HCT116 (cell line): Measurements from ENCODE around the gene SYNE4. TPM values are rescaled to one million over a fixed set of nuclear protein-coding genes. Genes with fewer than 3 reads are reported as not detected.

Experiments used
- ATAC-seq: fragments of 200-7000 bp; cut with Tn5 transposase; 2 replicates; pipeline ENCODE4 v1.9.1; 2020; ENCODE audit warnings: mild to moderate bottlenecking, moderate library complexity
- BruUV-seq: library from RNA; stranded (reverse); fragments of 400-500 nt; replicated peaks from 2 replicates; lab custom pipeline; 2021; lab: Mats Ljungman, UMichigan
- CTCF ChIA-PET: fragments of 300-600 bp; sonication (Branson Sonifier 250); formaldehyde crosslinking; loops from one replicate; lab custom pipeline; 2021; ENCODE audit warnings: antibody characterized with exemption; lab: Charles Lee
- POLR2A ChIA-PET: fragments of 300-600, 350-600 bp; sonication (Branson Sonifier 250); formaldehyde crosslinking; loops from one replicate; lab custom pipeline; 2021; ENCODE audit warnings: antibody characterized with exemption; lab: Charles Lee
- RAD21 ChIA-PET, 2 experiments: fragments of 300-600 bp; sonication (Branson Sonifier 250); formaldehyde crosslinking; loops; one replicate each; lab custom pipeline; 2023; ENCODE audit warnings: low total read pairs in 2 of 2; ENCODE audit not compliant: uncharacterized antibody in 2 of 2, unreplicated experiment in 2 of 2, low non-redundant PET in 1 of 2; lab: Charles Lee
- DNase-seq: peaks from one replicate; pipeline ENCODE4 v3.0.0-alpha.2; 2010; ENCODE audit warnings: low read depth, low spot score
- H2AFZ ChIP-seq: fragments of 200-600 bp; shearing (Covaris generic), sonication (generic); 2 replicates; pipeline ENCODE4 v1.6.1; 2017; ENCODE audit warnings: low read depth, mixed run types, mixed read lengths, antibody characterized with exemption, low read length; ENCODE audit not compliant: poor library complexity, severe bottlenecking
- H3K27ac ChIP-seq: 2 replicates; pipeline ENCODE4 v1.5.1; 2012; ENCODE audit warnings: low read depth, low read length
- H3K27me3 ChIP-seq: fragments of 200-600 bp; sonication (generic); 2 replicates; pipeline ENCODE4 v1.6.1; 2016; ENCODE audit warnings: mixed run types, low read length, mixed read lengths; ENCODE audit not compliant: insufficient read depth
- H3K36me3 ChIP-seq, 2 experiments: fragments of 200-500 bp in 1 of 2; fragments of 200-600 bp in 1 of 2; sonication (Bioruptor generic) in 1 of 2; sonication (generic) in 1 of 2; 2 replicates each; pipeline versions ENCODE4 v1.5.1 to v1.6.1; 2014 to 2016; ENCODE audit warnings: low read length in 2 of 2, inconsistent platforms in 1 of 2, mixed read lengths in 1 of 2, mixed run types in 1 of 2; ENCODE audit not compliant: insufficient read depth in 2 of 2, control insufficient read depth in 1 of 2
- H3K4me1 ChIP-seq, 2 experiments: fragments of 200-600 bp in 1 of 2; sonication (generic) in 1 of 2; 2 replicates each; pipeline versions ENCODE4 v1.5.1 to v1.6.1; 2012 to 2017; ENCODE audit warnings: low read length in 2 of 2, inconsistent platforms in 1 of 2, mild to moderate bottlenecking in 1 of 2, mixed read lengths in 1 of 2, mixed run types in 1 of 2, moderate library complexity in 1 of 2; ENCODE audit not compliant: insufficient read depth in 2 of 2, control insufficient read depth in 1 of 2
- H3K4me2 ChIP-seq: fragments of 200-600 bp; sonication (generic); 2 replicates; pipeline ENCODE4 v1.6.1; 2017; ENCODE audit warnings: mixed run types, low read length, mixed read lengths
- H3K4me3 ChIP-seq, 2 experiments: fragments of 200-600 bp in 1 of 2; sonication (generic) in 1 of 2; replicated peaks in 1 of 2; 2 replicates each; pipeline ENCODE4 v1.5.1; 2011 to 2016; ENCODE audit warnings: low read length in 2 of 2, control low read depth in 1 of 2, low read depth in 1 of 2, mild to moderate bottlenecking in 1 of 2, mixed read lengths in 1 of 2, mixed run types in 1 of 2
- H3K79me2 ChIP-seq: fragments of 200-600 bp; sonication (generic); 2 replicates; pipeline ENCODE4 v1.6.1; 2017; ENCODE audit warnings: mild to moderate bottlenecking, mixed run types, low read length, moderate library complexity, mixed read lengths; ENCODE audit not compliant: insufficient read depth
- H3K9ac ChIP-seq: fragments of 200-600 bp; sonication (generic); 2 replicates; pipeline ENCODE4 v1.6.1; 2016; ENCODE audit warnings: low read length, mixed read lengths
- H3K9me2 ChIP-seq: fragments of 200-600 bp; sonication (generic), shearing (Covaris generic); 2 replicates; pipeline ENCODE4 v1.6.1; 2017; ENCODE audit warnings: mixed run types, mild to moderate bottlenecking, moderate library complexity; ENCODE audit not compliant: insufficient read depth
- H3K9me3 ChIP-seq, 2 experiments: fragments of 200-500 bp in 1 of 2; fragments of 200-600 bp in 1 of 2; sonication (Bioruptor generic) in 1 of 2; sonication (generic) in 1 of 2; 2 replicates each; pipeline ENCODE4 v1.6.1; 2014 to 2017; ENCODE audit warnings: low read length in 2 of 2, mixed read lengths in 2 of 2, inconsistent platforms in 1 of 2, low read depth in 1 of 2, mild to moderate bottlenecking in 1 of 2, mixed run types in 1 of 2, moderate library complexity in 1 of 2; ENCODE audit not compliant: control insufficient read depth in 1 of 2, insufficient read depth in 1 of 2
- H4K20me1 ChIP-seq: fragments of 200-600 bp; sonication (generic), shearing (Covaris generic); 2 replicates; pipeline ENCODE4 v1.6.1; 2017; ENCODE audit warnings: mixed run types, mild to moderate bottlenecking, moderate library complexity; ENCODE audit not compliant: insufficient read depth
- ATF3 ChIP-seq: IDR thresholded peaks from 2 replicates; pipeline ENCODE4 v1.6.1; 2012
- CBX3 ChIP-seq: IDR thresholded peaks from 2 replicates; pipeline ENCODE4 v1.6.1; 2012; ENCODE audit warnings: low read depth
- CEBPB ChIP-seq: IDR thresholded peaks from 2 replicates; pipeline ENCODE4 v1.6.1; 2012; ENCODE audit warnings: low read depth
- CTCF ChIP-seq, 3 experiments: fragments of 200-600 bp in 1 of 3; sonication (generic) in 1 of 3; IDR thresholded peaks in 2 of 3; conservative IDR thresholded peaks in 1 of 3; 2 replicates each; pipeline ENCODE4 v1.5.1; 2012 to 2017; ENCODE audit warnings: low read depth in 2 of 3, low read length in 2 of 3, antibody characterized with exemption in 1 of 3, borderline replicate concordance in 1 of 3, control low read depth in 1 of 3, mild to moderate bottlenecking in 1 of 3, mixed read lengths in 1 of 3, mixed run types in 1 of 3, moderate library complexity in 1 of 3; ENCODE audit not compliant: insufficient read depth in 1 of 3
- EGR1 ChIP-seq: IDR thresholded peaks from 2 replicates; pipeline ENCODE4 v1.6.1; 2012; ENCODE audit warnings: low read depth
- EZH2phosphoT487 ChIP-seq: fragments of 200-600 bp; IDR thresholded peaks from 2 replicates; pipeline ENCODE4 v1.6.1; 2018; ENCODE audit warnings: antibody characterized with exemption, borderline replicate concordance
- FOSL1 ChIP-seq: IDR thresholded peaks from 2 replicates; pipeline ENCODE4 v1.6.1; 2012; ENCODE audit warnings: low read depth
- MAX ChIP-seq: IDR thresholded peaks from 2 replicates; pipeline ENCODE4 v1.6.1; 2012
- POLR2AphosphoS5 ChIP-seq: IDR thresholded peaks from 2 replicates; pipeline ENCODE4 v1.6.1; 2011; ENCODE audit warnings: mild to moderate bottlenecking, low read depth, low read length, moderate library complexity
- RAD21 ChIP-seq: IDR thresholded peaks from 2 replicates; pipeline ENCODE4 v1.6.1; 2012; ENCODE audit warnings: low read depth, mild to moderate bottlenecking
- SIN3A ChIP-seq: IDR thresholded peaks from 2 replicates; pipeline ENCODE4 v1.6.1; 2012; ENCODE audit warnings: low read depth
- SRF ChIP-seq: IDR thresholded peaks from 2 replicates; pipeline ENCODE4 v1.6.1; 2012; ENCODE audit warnings: low read depth
- YY1 ChIP-seq: IDR thresholded peaks from 2 replicates; pipeline ENCODE4 v1.6.1; 2011; ENCODE audit warnings: low read length, low read depth, moderate library complexity, mild to moderate bottlenecking; ENCODE audit not compliant: insufficient replicate concordance; ENCODE audit errors: extremely low read depth
- ZFX ChIP-seq: fragments of 450-650 bp; IDR thresholded peaks from 2 replicates; pipeline ENCODE4 v1.6.1; 2017
- ZNF274 ChIP-seq: fragments of 200-500 bp; sonication (Bioruptor generic); IDR thresholded peaks from 2 replicates; pipeline ENCODE4 v1.6.1; 2014; ENCODE audit warnings: mild to moderate bottlenecking, low read depth, low read length, inconsistent platforms
- intact Hi-C: fragments of 100-400 bp; cut with micrococcal nuclease; formaldehyde crosslinking; loops from 2 replicates; pipeline ENCODE4 v1.10.0; 2022
- total RNA-seq: library from RNA; stranded (reverse); gene quantifications from one replicate; pipeline ENCODE4 v1.2.1, GENCODE V29; 2021; ENCODE audit not compliant: unreplicated experiment

SYNE4 gene
- total RNA-seq, 1 experiment from 2014 or later = 27.9 TPM

GRCh38 chr19:35986664-35987570 lies 21.7 kb downstream of the SYNE4 start:
- Histone ChIP-seq H3K4me1 (peaks cover 9 to 19% of the 10 kb centered on the region in 2 experiments; a peak in 3 of 4 replicates), H3K9ac (peak overlapping the region; percentile 41), H3K27ac (no peak overlapping the region), H3K4me3 (peak overlapping the region; percentile 40 to 56), H3K36me3 (no peaks in the 10 kb centered on the region), H4K20me1 (no peaks in the 10 kb centered on the region), H3K9me3 (no peaks in the 10 kb centered on the region), H2AFZ (peak overlapping the region; percentile 85), H3K4me2 (peak overlapping the region; percentile 72), H3K27me3 (0 out of 2 replicates have a peak, but pooled peaks cover 3% of the 10 kb centered on the region), H3K79me2 (no peaks in the 10 kb centered on the region), H3K9me2 (no peaks in the 10 kb centered on the region)
- intact Hi-C loops = no loop called here
- no TSS peak for BruUV-seq
- DNase-seq (no peak), ATAC-seq (peak; percentile 87)
- ChIA-PET POLR2A (interaction anchor here (1.1 to 1.3 kb wide), 2 partner anchors 27 to 239 kb away, joined by 3 to 4 read pairs; partner anchors contain the start of genes ALKBH6 and LIN37), CTCF (interaction anchor here (0.7 kb wide), 1 partner anchor 10 kb away, joined by 3 read pairs; no protein-coding TSS in a partner anchor), RAD21 (interaction anchor here in 1 of 2 experiments (0.9 kb wide), 1 partner anchor 167 kb away, joined by 10 read pairs; no protein-coding TSS in a partner anchor)
- TF ChIP-seq POLR2AphosphoS5 (no peak), MAX (peak; percentile 43; the same call in 1 of the 2 replicates), SRF (no peak), EGR1 (0 out of 2 replicates have a peak, but pooled peaks have one; percentile 41)

- ATAC-seq = no peak
- no peak for TF ChIP-seq CTCF (IDR thresholded peaks at IDR 0.05 in 2 of 3, conservative IDR thresholded peaks at IDR 0.05 in 1 of 3; ENCODE audit: borderline replicate concordance in 1 of 3, insufficient read depth in 1 of 3, low read depth in 2 of 3, low read length in 2 of 3)
- TF ChIP-seq RAD21 = no peak
- no peak for TF ChIP-seq ZNF274
- no peak for TF ChIP-seq FOSL1
- TF ChIP-seq ATF3 = no peak
- no peak for TF ChIP-seq SIN3A
- no peak for TF ChIP-seq CEBPB
- no peak for TF ChIP-seq ZFX
- TF ChIP-seq CBX3 = no peak
- TF ChIP-seq EZH2phosphoT487 = no peak
- no peak for TF ChIP-seq YY1
These were observed 22.5 kb downstream of the SYNE4 start for GRCh38 chr19:35986111-35986510.

More at GRCh38 chr19:35986111-35986510, 22.5 kb downstream of the SYNE4 start:
- no peaks in the 10 kb centered on the region for H3K9me3 ChIP-seq
- no peak overlapping the region for H3K4me3 ChIP-seq
- H3K36me3 ChIP-seq = no peaks in the 10 kb centered on the region
- no peaks in the 10 kb centered on the region for H3K79me2 ChIP-seq
- ChIA-PET RAD21 (no interaction called here), CTCF (no interaction called here), POLR2A (interaction anchor here (1.1 kb wide), 1 partner anchor 28 kb away, joined by 4 read pairs; the partner anchor contains the start of gene ALKBH6)
- no peaks in the 10 kb centered on the region for H4K20me1 ChIP-seq
- BruUV-seq = no TSS peak
- intact Hi-C loops = no loop called here
- H3K27me3 ChIP-seq = 0 out of 2 replicates have a peak, but pooled peaks cover 3% of the 10 kb centered on the region
- H3K27ac ChIP-seq = no peak overlapping the region
- no peak for DNase-seq
- no peaks in the 10 kb centered on the region for H3K9me2 ChIP-seq
- H3K4me2 ChIP-seq = no peak overlapping the region
- peaks cover 9 to 19% of the 10 kb centered on the region in 2 experiments; a peak in 3 of 4 replicates for H3K4me1 ChIP-seq
- H2AFZ ChIP-seq = no peak overlapping the region
- no peak overlapping the region for H3K9ac ChIP-seq
